ENCODE measurements around the gene SRD5A3.

SRD5A3 gene

GRCh38 chr4:55410431-55410830 is 64.4 kb downstream of the SRD5A3 start:
- no peak overlapping the region for H2AFZ ChIP-seq (ENCODE audit: low read depth, low read length)
- no peak overlapping the region for H3K4me2 ChIP-seq (ENCODE audit: insufficient read depth, low read length)
- H3K9ac ChIP-seq (ENCODE audit: low read depth, low read length): no peak overlapping the region
- TF ChIP-seq CTCF (IDR thresholded peaks at IDR 0.05; ENCODE audit: borderline replicate concordance, extremely low read depth, low read length, poor library complexity, severe bottlenecking) (no peak), EZH2 (IDR thresholded peaks at IDR 0.05; ENCODE audit: borderline replicate concordance, low read depth, low read length, severe bottlenecking) (no peak)
- H3K36me3 ChIP-seq (ENCODE audit: insufficient read depth, low read length): peaks cover 81% of the 10 kb centered on the region
- peaks cover 95% of the 10 kb centered on the region for H3K79me2 ChIP-seq (ENCODE audit: insufficient read depth, low read length)
- DNase-seq (no peak), ATAC-seq (ENCODE audit: insufficient read depth, low read depth) (no peak)
- H3K27me3 ChIP-seq (ENCODE audit: insufficient read depth, low read length, poor library complexity): no peaks in the 10 kb centered on the region
- H4K20me1 ChIP-seq (ENCODE audit: insufficient read depth, low read length): peaks cover 54% of the 10 kb centered on the region
- no peak overlapping the region for H3K4me3 ChIP-seq (ENCODE audit: low read depth in 1 of 2, low read length in 2 of 2)
- no peak overlapping the region for H3K27ac ChIP-seq (ENCODE audit: low read length)
- no peaks in the 10 kb centered on the region for H3K9me3 ChIP-seq (ENCODE audit: insufficient read depth, low read length, severe bottlenecking)
- peaks cover 10% of the 10 kb centered on the region; the same call in 1 of the 2 replicates for H3K4me1 ChIP-seq (ENCODE audit: insufficient read depth, low read length)

GRCh38 chr4:55411621-55412020 is 65.6 kb downstream of the SRD5A3 start:
- H4K20me1 ChIP-seq (ENCODE audit: insufficient read depth, low read length): peaks cover 50% of the 10 kb centered on the region
- peaks cover 10% of the 10 kb centered on the region; the same call in 1 of the 2 replicates for H3K4me1 ChIP-seq (ENCODE audit: insufficient read depth, low read length)
- no peak overlapping the region for H3K27ac ChIP-seq (ENCODE audit: low read length)
- TF ChIP-seq EZH2 (IDR thresholded peaks at IDR 0.05; ENCODE audit: borderline replicate concordance, low read depth, low read length, severe bottlenecking) (no peak), CTCF (IDR thresholded peaks at IDR 0.05; ENCODE audit: borderline replicate concordance, extremely low read depth, low read length, poor library complexity, severe bottlenecking) (no peak)
- H3K27me3 ChIP-seq (ENCODE audit: insufficient read depth, low read length, poor library complexity): no peaks in the 10 kb centered on the region
- DNase-seq: no peak
- ATAC-seq (ENCODE audit: insufficient read depth, low read depth): no peak
- no peak overlapping the region for H3K9ac ChIP-seq (ENCODE audit: low read depth, low read length)
- no peak overlapping the region for H3K4me2 ChIP-seq (ENCODE audit: insufficient read depth, low read length)
- no peak overlapping the region for H3K4me3 ChIP-seq (ENCODE audit: low read depth in 1 of 2, low read length in 2 of 2)
- H2AFZ ChIP-seq (ENCODE audit: low read depth, low read length): no peak overlapping the region
- peaks cover 94% of the 10 kb centered on the region for H3K79me2 ChIP-seq (ENCODE audit: insufficient read depth, low read length)
- H3K36me3 ChIP-seq (ENCODE audit: insufficient read depth, low read length): peaks cover 80% of the 10 kb centered on the region
- no peaks in the 10 kb centered on the region for H3K9me3 ChIP-seq (ENCODE audit: insufficient read depth, low read length, severe bottlenecking)

GRCh38 chr4:55416176-55416575 is 70.1 kb downstream of the SRD5A3 start:
- no peak for DNase-seq
- no peak overlapping the region for H3K27ac ChIP-seq (ENCODE audit: low read length)
- no peaks in the 10 kb centered on the region for H3K27me3 ChIP-seq (ENCODE audit: insufficient read depth, low read length, poor library complexity)
- H3K4me3 ChIP-seq (ENCODE audit: low read depth in 1 of 2, low read length in 2 of 2): no peak overlapping the region
- H4K20me1 ChIP-seq (ENCODE audit: insufficient read depth, low read length): peaks cover 20% of the 10 kb centered on the region; the same call in 1 of the 2 replicates
- H3K4me1 ChIP-seq (ENCODE audit: insufficient read depth, low read length): no peaks in the 10 kb centered on the region
- H3K9me3 ChIP-seq (ENCODE audit: insufficient read depth, low read length, severe bottlenecking): no peaks in the 10 kb centered on the region
- peaks cover 81% of the 10 kb centered on the region for H3K36me3 ChIP-seq (ENCODE audit: insufficient read depth, low read length)
- no peak for ATAC-seq (ENCODE audit: insufficient read depth, low read depth)
- TF ChIP-seq EZH2 (IDR thresholded peaks at IDR 0.05; ENCODE audit: borderline replicate concordance, low read depth, low read length, severe bottlenecking) (no peak), CTCF (IDR thresholded peaks at IDR 0.05; ENCODE audit: borderline replicate concordance, extremely low read depth, low read length, poor library complexity, severe bottlenecking) (no peak)
- H3K4me2 ChIP-seq (ENCODE audit: insufficient read depth, low read length): no peak overlapping the region
- peaks cover 61% of the 10 kb centered on the region for H3K79me2 ChIP-seq (ENCODE audit: insufficient read depth, low read length)
- H2AFZ ChIP-seq (ENCODE audit: low read depth, low read length): no peak overlapping the region
- H3K9ac ChIP-seq (ENCODE audit: low read depth, low read length): no peak overlapping the region

Data from DND-41 (cell line).